ENCODE results near the gene KAT8. TPM values are rescaled to one million over a fixed set of nuclear protein-coding genes. Genes with fewer than 3 reads are reported as not detected.

KAT8 gene
- total and polyA plus RNA-seq, 2 of the 13 experiments (the other 11 are each of a cell fraction or from before 2014, with no cell fraction given) = 79.0 to 84.2 TPM

DNA sequence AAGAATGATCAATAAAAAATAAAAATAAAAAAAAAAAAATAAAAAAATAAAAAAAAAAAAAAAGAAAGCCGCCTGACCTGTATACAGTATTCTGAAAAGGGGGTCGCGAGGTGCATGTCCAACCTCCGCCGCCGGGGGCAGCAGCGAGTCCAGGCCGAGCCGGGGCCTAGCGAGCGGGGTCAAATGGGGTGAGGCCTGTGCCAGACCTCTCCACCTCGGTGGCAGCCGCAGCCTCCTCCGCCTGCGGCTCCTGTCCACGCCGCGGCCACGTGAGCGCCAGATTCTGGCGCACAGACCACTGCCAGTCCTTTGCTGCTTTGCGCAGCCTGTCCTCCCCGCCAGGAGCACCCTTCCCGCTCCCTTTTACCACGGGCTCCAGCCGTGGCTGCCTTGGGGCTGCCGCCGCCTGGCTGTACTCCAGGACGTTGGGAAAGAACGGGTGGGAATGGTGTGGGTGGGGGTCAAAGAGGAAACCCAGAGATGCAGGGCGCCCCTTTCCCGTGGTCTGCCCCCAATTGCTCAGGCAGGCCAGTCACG, 11.7 kb upstream of the KAT8 start (continued):
- TF ChIP-seq ZNF782 (CRISPR knock-in tag; IDR thresholded peaks at IDR 0.05; ENCODE audit: borderline replicate concordance) (0 out of 2 replicates have a peak, but pooled peaks have one; percentile 79), GTF2F1 (IDR thresholded peaks at IDR 0.05; ENCODE audit: low read length) (no peak), ZNF7 (CRISPR knock-in tag; IDR thresholded peaks at IDR 0.05) (no peak), ZNF850 (CRISPR knock-in tag; conservative IDR thresholded peaks at IDR 0.05) (0 out of 2 replicates have a peak, but pooled peaks have one; percentile 65), SOX5 (CRISPR knock-in tag; IDR thresholded peaks at IDR 0.05; ENCODE audit: borderline replicate concordance) (peak; percentile 94), ASH2L (IDR thresholded peaks at IDR 0.05; ENCODE audit: insufficient read length, low read depth, low read length) (peak; percentile 50), RARA (CRISPR knock-in tag; IDR thresholded peaks at IDR 0.05) (peak; percentile 96), SRSF4 (IDR thresholded peaks at IDR 0.05; ENCODE audit: low read depth, low read length, poor library complexity, severe bottlenecking) (no peak), ZEB1 (IDR thresholded peaks at IDR 0.05; ENCODE audit: insufficient replicate concordance, low read depth) (peak; percentile 54), ZNF354B (CRISPR knock-in tag; IDR thresholded peaks at IDR 0.05) (peak; percentile 86; the same call in 1 of the 2 replicates), MBNL3 (CRISPR knock-in tag; conservative IDR thresholded peaks at IDR 0.05) (no peak), DNMT3B (CRISPR knock-in tag; conservative IDR thresholded peaks at IDR 0.05) (0 out of 2 replicates have a peak, but pooled peaks have one; percentile 72), NFYB (CRISPR knock-in tag; IDR thresholded peaks at IDR 0.05) (peak; percentile 47; the same call in 1 of the 2 replicates)
- TF ChIP-seq, protein P1, sequence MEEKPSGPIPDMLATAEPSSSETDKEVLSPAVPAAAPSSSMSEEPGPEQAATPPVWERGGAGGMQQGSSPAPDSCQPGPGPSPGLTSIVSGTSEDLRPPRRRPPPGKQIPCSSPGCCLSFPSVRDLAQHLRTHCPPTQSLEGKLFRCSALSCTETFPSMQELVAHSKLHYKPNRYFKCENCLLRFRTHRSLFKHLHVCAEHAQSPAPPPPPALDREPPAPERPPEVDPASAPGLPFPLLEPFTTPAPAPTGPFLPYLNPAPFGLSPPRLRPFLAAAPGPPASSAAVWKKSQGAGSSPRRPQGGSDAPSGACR (CRISPR knock-in tag; IDR thresholded peaks at IDR 0.05) = peak; percentile 98
- TF ChIP-seq, protein P2, sequence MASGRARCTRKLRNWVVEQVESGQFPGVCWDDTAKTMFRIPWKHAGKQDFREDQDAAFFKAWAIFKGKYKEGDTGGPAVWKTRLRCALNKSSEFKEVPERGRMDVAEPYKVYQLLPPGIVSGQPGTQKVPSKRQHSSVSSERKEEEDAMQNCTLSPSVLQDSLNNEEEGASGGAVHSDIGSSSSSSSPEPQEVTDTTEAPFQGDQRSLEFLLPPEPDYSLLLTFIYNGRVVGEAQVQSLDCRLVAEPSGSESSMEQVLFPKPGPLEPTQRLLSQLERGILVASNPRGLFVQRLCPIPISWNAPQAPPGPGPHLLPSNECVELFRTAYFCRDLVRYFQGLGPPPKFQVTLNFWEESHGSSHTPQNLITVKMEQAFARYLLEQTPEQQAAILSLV (CRISPR knock-in tag; IDR thresholded peaks at IDR 0.05; ENCODE audit: borderline replicate concordance) = peak; percentile 92
- TF ChIP-seq, protein P3, sequence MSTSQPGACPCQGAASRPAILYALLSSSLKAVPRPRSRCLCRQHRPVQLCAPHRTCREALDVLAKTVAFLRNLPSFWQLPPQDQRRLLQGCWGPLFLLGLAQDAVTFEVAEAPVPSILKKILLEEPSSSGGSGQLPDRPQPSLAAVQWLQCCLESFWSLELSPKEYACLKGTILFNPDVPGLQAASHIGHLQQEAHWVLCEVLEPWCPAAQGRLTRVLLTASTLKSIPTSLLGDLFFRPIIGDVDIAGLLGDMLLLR (CRISPR knock-in tag; IDR thresholded peaks at IDR 0.05) = peak; percentile 95
- TF ChIP-seq, protein P4, sequence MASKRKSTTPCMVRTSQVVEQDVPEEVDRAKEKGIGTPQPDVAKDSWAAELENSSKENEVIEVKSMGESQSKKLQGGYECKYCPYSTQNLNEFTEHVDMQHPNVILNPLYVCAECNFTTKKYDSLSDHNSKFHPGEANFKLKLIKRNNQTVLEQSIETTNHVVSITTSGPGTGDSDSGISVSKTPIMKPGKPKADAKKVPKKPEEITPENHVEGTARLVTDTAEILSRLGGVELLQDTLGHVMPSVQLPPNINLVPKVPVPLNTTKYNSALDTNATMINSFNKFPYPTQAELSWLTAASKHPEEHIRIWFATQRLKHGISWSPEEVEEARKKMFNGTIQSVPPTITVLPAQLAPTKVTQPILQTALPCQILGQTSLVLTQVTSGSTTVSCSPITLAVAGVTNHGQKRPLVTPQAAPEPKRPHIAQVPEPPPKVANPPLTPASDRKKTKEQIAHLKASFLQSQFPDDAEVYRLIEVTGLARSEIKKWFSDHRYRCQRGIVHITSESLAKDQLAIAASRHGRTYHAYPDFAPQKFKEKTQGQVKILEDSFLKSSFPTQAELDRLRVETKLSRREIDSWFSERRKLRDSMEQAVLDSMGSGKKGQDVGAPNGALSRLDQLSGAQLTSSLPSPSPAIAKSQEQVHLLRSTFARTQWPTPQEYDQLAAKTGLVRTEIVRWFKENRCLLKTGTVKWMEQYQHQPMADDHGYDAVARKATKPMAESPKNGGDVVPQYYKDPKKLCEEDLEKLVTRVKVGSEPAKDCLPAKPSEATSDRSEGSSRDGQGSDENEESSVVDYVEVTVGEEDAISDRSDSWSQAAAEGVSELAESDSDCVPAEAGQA (IDR thresholded peaks at IDR 0.05; ENCODE audit: low read depth) = no peak
- TF ChIP-seq, protein P4 (CRISPR knock-in tag; IDR thresholded peaks at IDR 0.05; ENCODE audit: borderline replicate concordance) = peak; percentile 88; the same call in 1 of the 2 replicates
- TF ChIP-seq, protein P5, sequence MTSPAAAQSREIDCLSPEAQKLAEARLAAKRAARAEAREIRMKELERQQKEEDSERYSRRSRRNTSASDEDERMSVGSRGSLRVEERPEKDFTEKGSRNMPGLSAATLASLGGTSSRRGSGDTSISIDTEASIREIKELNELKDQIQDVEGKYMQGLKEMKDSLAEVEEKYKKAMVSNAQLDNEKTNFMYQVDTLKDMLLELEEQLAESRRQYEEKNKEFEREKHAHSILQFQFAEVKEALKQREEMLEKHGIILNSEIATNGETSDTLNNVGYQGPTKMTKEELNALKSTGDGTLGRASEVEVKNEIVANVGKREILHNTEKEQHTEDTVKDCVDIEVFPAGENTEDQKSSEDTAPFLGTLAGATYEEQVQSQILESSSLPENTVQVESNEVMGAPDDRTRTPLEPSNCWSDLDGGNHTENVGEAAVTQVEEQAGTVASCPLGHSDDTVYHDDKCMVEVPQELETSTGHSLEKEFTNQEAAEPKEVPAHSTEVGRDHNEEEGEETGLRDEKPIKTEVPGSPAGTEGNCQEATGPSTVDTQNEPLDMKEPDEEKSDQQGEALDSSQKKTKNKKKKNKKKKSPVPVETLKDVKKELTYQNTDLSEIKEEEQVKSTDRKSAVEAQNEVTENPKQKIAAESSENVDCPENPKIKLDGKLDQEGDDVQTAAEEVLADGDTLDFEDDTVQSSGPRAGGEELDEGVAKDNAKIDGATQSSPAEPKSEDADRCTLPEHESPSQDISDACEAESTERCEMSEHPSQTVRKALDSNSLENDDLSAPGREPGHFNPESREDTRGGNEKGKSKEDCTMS (CRISPR knock-in tag; conservative IDR thresholded peaks at IDR 0.05) = peak; percentile 56; the same call in 1 of the 2 replicates

Data from HepG2 (cell line).